Measurements from ENCODE around the gene KRTAP4-5.
"Not testable (repeated sequence)": the region's sequence is repeated elsewhere in the genome, so short reads cannot be mapped to it uniquely, and the experiment has no call there.

KRTAP4-5 gene

DNA sequence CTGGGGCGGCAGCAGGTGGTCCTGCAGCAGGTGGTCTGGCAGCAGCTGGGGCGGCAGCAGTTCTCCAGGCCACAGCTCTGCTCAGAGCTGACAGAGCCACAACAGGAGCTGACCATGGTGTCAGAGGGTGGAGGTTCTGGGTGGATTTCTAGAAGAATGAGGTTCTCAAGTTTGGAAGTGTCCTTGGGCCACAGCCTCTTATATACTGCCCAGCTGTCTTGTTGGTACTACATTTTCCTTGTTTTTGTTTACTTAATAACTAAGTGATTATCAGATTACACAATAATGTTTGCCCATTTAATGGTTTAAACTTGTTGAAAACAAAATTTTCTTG is at the start of gene KRTAP4-5:
Gene KRTAP4-5 (minus strand): TSS at position 174 of the 334 bp plus-strand sequence. CDS start 58 bp downstream, at position 116.
- no peak within 1 kb of the TSS for H3K27ac Mint-ChIP-seq
- H3K36me3 Mint-ChIP-seq (ENCODE audit: low read depth), result no peaks in the 10 kb centered on the region
- H3K4me3 Mint-ChIP-seq, result no peak within 1 kb of the TSS
- peaks cover 7% of the 10 kb centered on the region for H3K27me3 Mint-ChIP-seq (ENCODE audit: low read depth)
- no peaks in the 10 kb centered on the region for H3K4me1 Mint-ChIP-seq (ENCODE audit: low read depth)
- H3K9me3 Mint-ChIP-seq, result no peaks in the 10 kb centered on the region

DNA sequence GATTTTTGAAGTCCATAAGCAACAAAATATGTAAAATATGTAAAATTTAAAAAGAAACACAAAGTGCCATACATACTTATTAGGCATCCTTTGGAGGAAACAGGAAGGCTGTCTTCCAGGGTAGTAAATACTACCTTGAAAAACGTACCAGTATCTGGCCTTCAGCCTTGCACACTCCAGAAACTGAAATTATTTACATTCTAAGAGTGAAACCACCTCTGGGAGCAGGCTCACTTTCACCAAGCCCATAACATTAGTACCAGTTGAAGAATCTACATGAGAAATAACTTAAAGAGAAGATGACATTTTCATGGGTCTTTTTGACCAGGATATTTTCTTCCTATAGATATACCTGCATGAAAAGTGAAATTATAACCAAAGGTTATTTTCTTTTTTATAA is 46.4 kb upstream of the KRTAP4-5 start:
- no peak overlapping the region for H3K4me3 Mint-ChIP-seq
- no peaks in the 10 kb centered on the region for H3K4me1 Mint-ChIP-seq (ENCODE audit: low read depth)
- H3K9me3 Mint-ChIP-seq, result no peaks in the 10 kb centered on the region
- H3K36me3 Mint-ChIP-seq (ENCODE audit: low read depth), result no peaks in the 10 kb centered on the region
- H3K27me3 Mint-ChIP-seq (ENCODE audit: low read depth), result no peaks in the 10 kb centered on the region
- no peak overlapping the region for H3K27ac Mint-ChIP-seq

DNA sequence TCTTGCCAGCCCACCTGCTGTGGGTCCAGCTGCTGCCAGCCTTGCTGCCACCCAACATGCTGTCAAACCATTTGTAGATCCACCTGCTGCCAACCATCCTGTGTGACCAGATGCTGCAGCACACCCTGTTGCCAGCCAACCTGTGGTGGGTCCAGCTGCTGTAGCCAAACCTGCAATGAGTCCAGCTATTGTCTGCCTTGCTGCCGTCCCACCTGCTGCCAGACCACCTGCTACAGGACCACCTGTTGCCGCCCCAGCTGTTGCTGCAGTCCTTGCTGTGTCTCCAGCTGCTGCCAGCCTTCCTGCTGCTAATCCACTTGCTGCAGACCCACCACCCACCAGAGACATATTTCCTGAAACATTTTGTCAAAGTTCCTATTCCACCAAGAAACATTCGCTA is 40.7 kb upstream of the KRTAP4-5 start:
- Mint-ChIP-seq H3K4me1 (ENCODE audit: low read depth) (no peaks in the 10 kb centered on the region), H3K9me3 (no peaks in the 10 kb centered on the region), H3K27ac (no peak overlapping the region), H3K36me3 (ENCODE audit: low read depth) (no peaks in the 10 kb centered on the region), H3K4me3 (no peak overlapping the region), H3K27me3 (ENCODE audit: low read depth) (no peaks in the 10 kb centered on the region)

DNA sequence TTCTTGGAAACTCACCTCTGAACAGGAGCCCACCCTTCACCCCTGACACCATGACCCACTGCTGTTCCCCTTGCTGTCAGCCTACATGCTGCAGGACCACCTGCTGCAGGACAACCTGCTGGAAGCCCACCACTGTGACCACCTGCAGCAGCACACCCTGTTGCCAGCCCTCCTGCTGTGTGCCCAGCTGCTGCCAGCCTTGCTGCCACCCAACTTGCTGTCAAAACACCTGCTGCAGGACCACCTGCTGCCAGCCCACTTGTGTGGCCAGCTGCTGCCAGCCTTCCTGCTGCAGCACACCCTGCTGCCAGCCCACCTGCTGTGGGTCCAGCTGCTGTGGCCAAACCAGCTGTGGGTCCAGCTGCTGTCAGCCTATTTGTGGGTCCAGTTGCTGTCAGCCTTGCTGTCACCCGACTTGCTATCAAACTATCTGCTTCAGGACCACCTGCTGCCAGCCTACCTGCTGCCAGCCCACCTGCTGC is 40.3 kb upstream of the KRTAP4-5 start, which contains the start of gene KRTAP9-1:
Gene KRTAP9-1 (plus strand): TSS at position 51 of the 482 bp plus-strand sequence. CDS start 0 bp downstream, at position 51.
- not testable (repeated sequence) for H3K27ac Mint-ChIP-seq

DNA sequence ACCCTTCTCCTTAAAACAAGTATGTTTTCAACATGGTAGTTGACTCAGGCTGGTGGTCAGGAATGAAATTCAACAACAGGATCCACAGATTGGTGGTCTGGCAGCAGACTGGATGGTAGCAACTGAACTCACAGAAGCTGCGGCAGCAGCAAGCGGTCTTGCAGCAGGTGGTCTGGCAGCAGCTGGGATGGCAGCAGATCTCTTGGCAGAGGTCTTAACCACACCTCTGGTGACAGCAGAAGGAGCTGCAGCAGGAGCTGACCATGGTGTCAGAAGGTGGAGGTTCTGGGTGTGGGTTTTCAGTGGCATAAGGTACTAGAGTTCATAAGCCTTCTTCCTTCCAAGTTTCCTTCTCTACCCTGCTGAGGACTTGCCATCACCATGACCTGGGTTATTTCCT is 37.2 kb upstream of the KRTAP4-5 start:
- H3K36me3 Mint-ChIP-seq (ENCODE audit: low read depth), result no peaks in the 10 kb centered on the region
- no peak overlapping the region for H3K4me3 Mint-ChIP-seq
- no peaks in the 10 kb centered on the region for H3K9me3 Mint-ChIP-seq
- H3K4me1 Mint-ChIP-seq (ENCODE audit: low read depth), result no peaks in the 10 kb centered on the region
- H3K27ac Mint-ChIP-seq, result no peak overlapping the region
- no peaks in the 10 kb centered on the region for H3K27me3 Mint-ChIP-seq (ENCODE audit: low read depth)

More for the DNA sequence above, 40.3 kb upstream of the KRTAP4-5 start, which contains the start of gene KRTAP9-1:
- not testable (repeated sequence) for H3K4me3 Mint-ChIP-seq; H3K27me3 Mint-ChIP-seq (ENCODE audit: low read depth); H3K9me3 Mint-ChIP-seq; H3K36me3 Mint-ChIP-seq (ENCODE audit: low read depth); H3K4me1 Mint-ChIP-seq (ENCODE audit: low read depth)

DNA sequence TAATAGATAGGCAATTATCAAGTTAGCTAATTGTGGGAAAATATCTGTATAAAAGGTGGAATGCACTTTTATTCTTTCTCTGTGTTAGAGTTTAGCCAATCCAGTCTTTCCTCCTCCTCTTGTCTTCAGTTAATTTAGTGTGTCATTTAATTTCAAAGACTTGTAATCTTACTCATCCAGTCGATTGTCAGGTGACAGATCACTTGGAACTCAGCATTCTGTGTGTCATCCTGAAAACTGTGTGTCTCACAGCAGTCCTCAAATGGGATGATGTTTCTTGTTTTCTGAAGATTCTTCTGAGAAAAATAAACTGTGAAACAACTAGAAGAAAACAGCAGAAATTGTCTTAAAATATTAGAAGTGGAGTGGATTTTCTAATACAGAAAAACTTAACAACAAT is 35.4 kb upstream of the KRTAP4-5 start:
- no peaks in the 10 kb centered on the region for H3K36me3 Mint-ChIP-seq (ENCODE audit: low read depth)
- H3K9me3 Mint-ChIP-seq, result no peaks in the 10 kb centered on the region
- H3K4me3 Mint-ChIP-seq, result no peak overlapping the region
- no peaks in the 10 kb centered on the region for H3K4me1 Mint-ChIP-seq (ENCODE audit: low read depth)
- H3K27ac Mint-ChIP-seq, result no peak overlapping the region
- no peaks in the 10 kb centered on the region for H3K27me3 Mint-ChIP-seq (ENCODE audit: low read depth)

DNA sequence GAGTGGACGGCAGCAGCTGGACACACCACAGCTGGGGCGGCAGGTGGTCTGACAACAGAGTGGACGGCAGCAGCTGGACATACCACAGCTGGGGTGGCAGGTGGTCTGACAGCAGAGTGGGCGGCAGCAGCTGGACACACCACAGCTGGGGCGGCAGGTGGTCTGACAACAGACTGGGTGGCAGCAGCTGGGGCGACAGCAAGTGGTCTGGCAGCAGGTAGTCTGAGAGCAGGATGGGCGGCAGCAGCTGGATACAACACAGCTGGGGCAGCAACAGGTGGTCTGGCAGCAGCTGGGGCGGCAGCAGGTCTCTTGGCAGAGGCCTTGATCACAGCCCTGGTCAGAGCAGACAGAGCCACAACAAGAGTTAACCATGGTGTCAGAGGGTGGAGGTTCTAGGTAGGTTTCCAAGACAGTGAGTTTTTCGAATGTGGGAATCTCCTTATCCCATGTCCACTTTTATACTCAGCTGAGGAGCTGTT is 34.9 kb upstream of the KRTAP4-5 start, which contains the start of gene KRTAP4-1:
Gene KRTAP4-1 (minus strand): TSS at position 432 of the 482 bp plus-strand sequence. CDS start 57 bp downstream, at position 375.
- Mint-ChIP-seq H3K9me3 (no peaks in the 10 kb centered on the region), H3K36me3 (ENCODE audit: low read depth) (no peaks in the 10 kb centered on the region), H3K4me3 (no peak within 1 kb of the TSS), H3K27ac (no peak within 1 kb of the TSS), H3K4me1 (ENCODE audit: low read depth) (no peaks in the 10 kb centered on the region), H3K27me3 (ENCODE audit: low read depth) (no peaks in the 10 kb centered on the region)

DNA sequence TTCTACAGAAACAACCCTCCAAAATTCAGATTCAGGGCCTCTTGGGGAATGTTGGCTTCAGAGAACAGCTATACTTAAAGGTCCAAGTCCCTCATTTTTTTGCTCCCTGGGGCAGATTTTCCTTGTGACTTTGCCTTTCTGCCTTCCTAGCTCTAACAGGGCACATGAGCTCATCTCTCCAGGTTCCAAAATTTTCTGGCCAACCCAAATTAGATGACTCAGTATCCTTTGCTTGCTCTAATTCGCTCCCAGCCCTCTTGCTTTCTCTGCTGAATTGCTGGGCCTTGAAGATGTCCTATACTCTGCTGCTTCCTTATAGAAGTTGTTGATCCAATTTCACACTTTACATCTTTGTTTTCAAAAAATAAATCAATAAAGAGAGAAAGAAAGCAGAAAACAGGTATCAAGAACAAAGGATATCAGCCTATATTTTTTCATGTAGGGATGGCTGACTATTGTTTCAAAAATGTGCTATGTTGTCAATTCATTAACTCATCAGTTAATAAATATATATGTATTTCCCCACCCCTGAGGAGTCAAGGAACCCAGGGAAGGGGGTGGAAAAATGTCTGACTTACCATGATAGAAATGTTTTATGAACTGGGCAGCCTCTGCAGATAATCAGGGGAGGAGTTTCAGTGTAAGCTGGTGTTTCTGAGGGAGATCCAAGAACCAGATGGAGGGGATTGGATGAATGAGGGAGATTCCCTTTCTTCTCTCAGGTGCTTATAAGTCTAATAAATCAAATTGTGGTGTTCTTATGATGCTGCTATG is 29.4 kb upstream of the KRTAP4-5 start:
- Mint-ChIP-seq H3K4me3 (no peak overlapping the region), H3K9me3 (no peaks in the 10 kb centered on the region), H3K27me3 (ENCODE audit: low read depth) (no peaks in the 10 kb centered on the region), H3K4me1 (ENCODE audit: low read depth) (no peaks in the 10 kb centered on the region), H3K36me3 (ENCODE audit: low read depth) (no peaks in the 10 kb centered on the region), H3K27ac (no peak overlapping the region)

DNA sequence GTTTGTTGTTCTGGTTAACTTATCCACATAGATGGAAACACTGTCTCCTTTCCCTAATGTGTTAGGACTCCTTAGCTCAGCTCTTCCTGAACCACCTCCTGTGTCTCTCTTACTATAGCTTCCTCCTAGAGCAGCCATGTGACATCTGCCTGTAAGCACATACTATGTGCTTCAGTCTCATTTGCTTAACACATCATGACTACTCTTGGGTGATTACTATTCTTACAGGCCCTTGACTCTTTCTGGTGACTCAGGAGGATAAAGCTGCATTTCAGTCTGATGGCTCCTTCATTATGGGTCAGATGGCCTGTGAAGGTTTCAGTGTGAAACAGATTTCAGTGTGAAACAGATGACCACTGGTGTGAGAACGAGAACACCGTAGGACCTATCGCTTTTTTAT is 28.7 kb upstream of the KRTAP4-5 start:
- Mint-ChIP-seq H3K4me3 (no peak overlapping the region), H3K27ac (no peak overlapping the region), H3K9me3 (no peaks in the 10 kb centered on the region), H3K4me1 (ENCODE audit: low read depth) (no peaks in the 10 kb centered on the region), H3K36me3 (ENCODE audit: low read depth) (no peaks in the 10 kb centered on the region), H3K27me3 (ENCODE audit: low read depth) (peaks cover 3% of the 10 kb centered on the region)

DNA sequence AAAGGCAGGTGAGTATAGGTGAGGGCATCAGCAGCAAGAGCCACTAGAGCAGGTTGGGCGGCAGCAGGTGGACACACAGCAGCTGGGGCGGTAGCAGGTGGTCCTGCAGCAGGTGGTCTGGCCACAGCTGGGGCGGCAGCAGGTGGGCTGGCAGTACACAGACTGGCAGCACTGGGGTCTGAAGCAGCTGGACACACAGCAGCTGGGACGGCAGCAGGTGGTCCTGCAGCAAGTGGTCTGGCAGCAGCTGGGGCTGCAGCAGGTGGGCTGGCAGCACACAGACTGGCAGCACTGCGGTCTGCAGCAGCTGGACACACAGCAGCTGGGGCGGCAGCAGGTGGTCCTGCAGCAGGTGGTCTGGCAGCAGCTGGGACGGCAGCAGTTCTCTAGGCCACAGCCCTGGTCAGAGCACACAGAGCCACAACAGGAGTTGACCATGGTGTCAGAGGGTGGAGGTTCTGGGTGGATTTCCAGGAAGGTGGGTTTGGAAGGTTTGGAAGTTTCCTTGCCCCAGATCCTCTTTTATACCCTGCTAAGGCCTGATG is 28.2 kb upstream of the KRTAP4-5 start, which contains the start of gene KRTAP4-2:
Gene KRTAP4-2 (minus strand): TSS at position 495 of the 545 bp plus-strand sequence. CDS start 57 bp downstream, at position 438.
- Mint-ChIP-seq H3K27ac (no peak within 1 kb of the TSS), H3K27me3 (ENCODE audit: low read depth) (peaks cover 6% of the 10 kb centered on the region), H3K4me1 (ENCODE audit: low read depth) (no peaks in the 10 kb centered on the region), H3K4me3 (no peak within 1 kb of the TSS), H3K9me3 (no peaks in the 10 kb centered on the region), H3K36me3 (ENCODE audit: low read depth) (no peaks in the 10 kb centered on the region)

DNA sequence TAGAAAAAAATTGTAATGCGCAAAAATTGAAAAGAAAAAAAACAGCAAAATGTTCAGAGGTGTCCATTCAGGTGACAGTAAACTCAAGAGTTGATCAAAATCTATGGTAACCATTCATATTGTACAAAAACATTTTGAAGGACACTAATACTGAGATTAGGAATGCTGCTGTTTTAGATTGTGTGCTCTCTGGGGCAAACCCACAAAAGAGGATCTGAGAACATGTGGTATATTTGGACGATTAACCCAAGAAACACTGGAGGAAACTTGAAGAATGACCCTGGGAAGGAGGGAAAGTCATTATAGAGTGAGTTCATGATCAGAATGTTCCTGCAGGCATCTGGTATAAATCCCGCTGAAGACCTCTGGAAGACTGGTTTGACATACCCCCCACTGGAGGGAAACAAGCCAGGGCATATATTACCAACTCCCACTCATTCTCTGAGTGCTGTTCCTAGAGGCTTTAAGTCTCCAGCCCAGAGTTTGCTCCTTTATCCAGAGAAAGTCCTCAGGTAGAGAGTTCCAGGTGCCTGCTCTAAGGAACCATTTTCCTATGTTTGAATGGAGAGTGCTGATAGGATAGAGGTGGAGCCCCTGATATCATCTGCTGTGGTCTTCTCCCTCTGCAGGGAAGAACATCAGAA is 27.2 kb upstream of the KRTAP4-5 start:
- Mint-ChIP-seq H3K27ac (no peak overlapping the region), H3K9me3 (no peaks in the 10 kb centered on the region), H3K4me3 (no peak overlapping the region), H3K36me3 (ENCODE audit: low read depth) (no peaks in the 10 kb centered on the region), H3K4me1 (ENCODE audit: low read depth) (no peaks in the 10 kb centered on the region), H3K27me3 (ENCODE audit: low read depth) (peaks cover 14% of the 10 kb centered on the region)

DNA sequence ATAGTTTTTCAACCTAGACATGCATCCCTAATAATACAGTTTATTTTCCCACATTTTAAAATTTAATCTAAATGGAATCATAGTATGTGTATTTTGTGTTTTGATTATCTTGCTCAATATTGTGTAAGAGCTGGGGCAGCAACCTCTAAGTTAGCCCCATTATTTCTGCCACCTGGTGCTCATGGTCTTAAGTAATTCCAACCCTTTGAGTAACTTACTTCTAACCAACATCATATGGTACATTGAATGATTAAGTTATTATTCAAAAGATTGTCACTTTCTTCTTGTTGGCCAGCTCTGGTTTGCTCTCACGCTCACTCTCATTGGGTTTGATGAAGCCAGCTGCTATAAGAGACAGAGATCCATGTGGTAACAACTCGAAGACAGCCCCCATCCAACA is 22.3 kb upstream of the KRTAP4-5 start:
- Mint-ChIP-seq H3K36me3 (ENCODE audit: low read depth) (no peaks in the 10 kb centered on the region), H3K27me3 (ENCODE audit: low read depth) (peaks cover 17% of the 10 kb centered on the region), H3K9me3 (no peaks in the 10 kb centered on the region), H3K27ac (no peak overlapping the region), H3K4me3 (no peak overlapping the region), H3K4me1 (ENCODE audit: low read depth) (no peaks in the 10 kb centered on the region)

DNA sequence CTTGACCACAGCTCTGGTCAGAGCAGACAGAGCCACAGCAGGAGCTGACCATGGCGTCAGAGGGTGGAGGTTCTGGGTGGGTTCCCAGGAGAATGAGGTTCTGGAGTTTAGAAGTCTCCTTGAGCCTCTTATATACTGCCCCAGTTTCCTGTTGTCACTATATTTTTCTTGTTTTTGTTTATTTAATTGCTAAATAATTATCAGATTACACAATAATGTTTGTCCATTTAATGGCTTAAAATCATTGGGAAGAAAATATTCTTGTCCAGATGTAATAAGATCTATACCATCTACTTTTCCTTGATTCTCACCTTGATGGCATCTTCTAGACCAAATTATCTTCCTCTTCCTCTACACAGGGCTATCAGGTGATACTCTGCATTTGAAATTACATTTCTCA is 18.5 kb upstream of the KRTAP4-5 start, which contains the start of gene KRTAP4-3:
Gene KRTAP4-3 (minus strand): TSS at position 101 of the 400 bp plus-strand sequence. CDS start 49 bp downstream, at position 52.
- Mint-ChIP-seq H3K9me3 (no peaks in the 10 kb centered on the region), H3K36me3 (ENCODE audit: low read depth) (no peaks in the 10 kb centered on the region), H3K27me3 (ENCODE audit: low read depth) (peaks cover 12% of the 10 kb centered on the region), H3K4me1 (ENCODE audit: low read depth) (no peaks in the 10 kb centered on the region), H3K27ac (no peak within 1 kb of the TSS), H3K4me3 (no peak within 1 kb of the TSS)

DNA sequence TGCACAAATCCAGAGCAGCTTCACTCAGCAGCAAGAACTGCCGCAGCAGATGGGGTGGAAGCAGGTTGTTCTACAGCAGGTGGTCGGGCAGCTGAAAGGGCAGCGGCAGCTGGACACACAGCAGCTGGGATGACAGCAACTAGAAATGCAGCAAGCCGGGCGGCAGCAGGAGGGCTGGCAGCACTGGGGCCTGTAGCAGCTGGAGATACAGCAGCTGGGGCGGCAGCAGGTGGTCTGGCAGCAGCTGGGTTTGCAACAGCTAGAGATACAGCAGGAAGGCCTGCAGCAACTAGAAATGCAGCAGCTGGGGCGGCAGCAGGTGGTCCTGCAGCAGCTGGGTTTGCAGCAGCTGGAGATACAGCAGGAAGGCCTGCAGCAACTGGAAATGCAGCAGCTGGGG is 17.9 kb upstream of the KRTAP4-5 start:
- H3K4me3 Mint-ChIP-seq, result no peak overlapping the region
- no peaks in the 10 kb centered on the region for H3K4me1 Mint-ChIP-seq (ENCODE audit: low read depth)
- peaks cover 9% of the 10 kb centered on the region for H3K27me3 Mint-ChIP-seq (ENCODE audit: low read depth)
- H3K36me3 Mint-ChIP-seq (ENCODE audit: low read depth), result no peaks in the 10 kb centered on the region
- no peaks in the 10 kb centered on the region for H3K9me3 Mint-ChIP-seq
- no peak overlapping the region for H3K27ac Mint-ChIP-seq

Measured in T-helper 1 cell treated with Interleukin-12 subunit alpha and Interleukin-12 subunit beta and Interleukin-4 antibody, amounts not matched to agents 30 μg/mL and 1 μg/mL, for 36 hours (primary cell).